ENCODE measurements around the gene SMAD4.

GRCh38 chr18:51078026-51078425, 48.0 kb downstream of the SMAD4 start:
- TF ChIP-seq, protein P1, sequence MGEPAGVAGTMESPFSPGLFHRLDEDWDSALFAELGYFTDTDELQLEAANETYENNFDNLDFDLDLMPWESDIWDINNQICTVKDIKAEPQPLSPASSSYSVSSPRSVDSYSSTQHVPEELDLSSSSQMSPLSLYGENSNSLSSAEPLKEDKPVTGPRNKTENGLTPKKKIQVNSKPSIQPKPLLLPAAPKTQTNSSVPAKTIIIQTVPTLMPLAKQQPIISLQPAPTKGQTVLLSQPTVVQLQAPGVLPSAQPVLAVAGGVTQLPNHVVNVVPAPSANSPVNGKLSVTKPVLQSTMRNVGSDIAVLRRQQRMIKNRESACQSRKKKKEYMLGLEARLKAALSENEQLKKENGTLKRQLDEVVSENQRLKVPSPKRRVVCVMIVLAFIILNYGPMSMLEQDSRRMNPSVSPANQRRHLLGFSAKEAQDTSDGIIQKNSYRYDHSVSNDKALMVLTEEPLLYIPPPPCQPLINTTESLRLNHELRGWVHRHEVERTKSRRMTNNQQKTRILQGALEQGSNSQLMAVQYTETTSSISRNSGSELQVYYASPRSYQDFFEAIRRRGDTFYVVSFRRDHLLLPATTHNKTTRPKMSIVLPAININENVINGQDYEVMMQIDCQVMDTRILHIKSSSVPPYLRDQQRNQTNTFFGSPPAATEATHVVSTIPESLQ (CRISPR knock-in tag; conservative IDR thresholded peaks at IDR 0.05), result no peak
- TF ChIP-seq AHR (CRISPR knock-in tag; IDR thresholded peaks at IDR 0.05) (no peak), ZBTB33 (CRISPR knock-in tag; IDR thresholded peaks at IDR 0.05) (no peak), SP1 (IDR thresholded peaks at IDR 0.05) (no peak), SP1 (CRISPR knock-in tag; IDR thresholded peaks at IDR 0.05) (no peak)
